Breast epithelium (tissue), 3 donors: Measurements from ENCODE around the gene H1-8.

ENCODE experiments used
- POLR2A ChIP-seq: fragments of 450-650 bp; IDR thresholded peaks from one replicate; pipeline ENCODE4 v1.6.1; 2016; ENCODE audit warnings: antibody characterized with exemption, mild to moderate bottlenecking, moderate library complexity
- TF ChIP-seq, protein P1 (sequence below), 3 donors: fragments of 450-650 bp; IDR thresholded peaks; one replicate each; pipeline ENCODE4 v1.5.1; 2016 to 2017; ENCODE audit warnings: antibody characterized with exemption in 3 of 3, mild to moderate bottlenecking in 3 of 3, moderate library complexity in 3 of 3

DNA sequence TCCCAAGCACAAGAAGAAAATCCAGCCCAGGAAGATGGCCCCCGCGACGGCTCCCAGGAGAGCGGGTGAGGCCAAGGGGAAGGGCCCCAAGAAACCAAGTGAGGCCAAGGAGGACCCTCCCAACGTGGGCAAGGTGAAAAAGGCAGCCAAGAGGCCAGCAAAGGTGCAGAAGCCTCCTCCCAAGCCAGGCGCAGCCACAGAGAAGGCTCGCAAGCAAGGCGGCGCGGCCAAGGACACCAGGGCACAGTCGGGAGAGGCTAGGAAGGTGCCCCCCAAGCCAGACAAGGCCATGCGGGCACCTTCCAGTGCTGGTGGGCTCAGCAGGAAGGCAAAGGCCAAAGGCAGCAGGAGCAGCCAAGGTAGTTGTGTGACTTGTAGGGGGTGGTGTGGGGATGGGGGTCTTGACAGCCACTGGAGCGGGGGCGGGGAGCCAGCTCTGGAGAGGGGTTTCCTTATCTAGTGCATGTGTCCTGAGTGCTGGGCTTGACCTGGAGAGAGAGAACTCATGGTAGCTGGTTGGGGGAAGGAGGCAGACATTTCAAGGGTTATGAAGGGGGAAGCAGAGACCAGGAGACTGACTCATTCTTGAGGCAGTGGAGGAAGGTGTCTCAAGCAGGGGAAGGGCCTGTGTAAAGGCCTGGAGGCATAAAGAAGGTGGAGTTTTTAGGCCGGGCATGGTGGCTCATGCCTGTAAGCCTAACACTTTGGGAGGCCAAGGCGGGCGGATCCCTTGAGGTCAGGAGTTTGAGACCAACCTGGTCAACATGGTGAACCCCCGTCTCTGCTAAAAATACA, 6.2 kb downstream of the H1-8 start:
- TF ChIP-seq POLR2A, result no peak
- TF ChIP-seq, protein P1, sequence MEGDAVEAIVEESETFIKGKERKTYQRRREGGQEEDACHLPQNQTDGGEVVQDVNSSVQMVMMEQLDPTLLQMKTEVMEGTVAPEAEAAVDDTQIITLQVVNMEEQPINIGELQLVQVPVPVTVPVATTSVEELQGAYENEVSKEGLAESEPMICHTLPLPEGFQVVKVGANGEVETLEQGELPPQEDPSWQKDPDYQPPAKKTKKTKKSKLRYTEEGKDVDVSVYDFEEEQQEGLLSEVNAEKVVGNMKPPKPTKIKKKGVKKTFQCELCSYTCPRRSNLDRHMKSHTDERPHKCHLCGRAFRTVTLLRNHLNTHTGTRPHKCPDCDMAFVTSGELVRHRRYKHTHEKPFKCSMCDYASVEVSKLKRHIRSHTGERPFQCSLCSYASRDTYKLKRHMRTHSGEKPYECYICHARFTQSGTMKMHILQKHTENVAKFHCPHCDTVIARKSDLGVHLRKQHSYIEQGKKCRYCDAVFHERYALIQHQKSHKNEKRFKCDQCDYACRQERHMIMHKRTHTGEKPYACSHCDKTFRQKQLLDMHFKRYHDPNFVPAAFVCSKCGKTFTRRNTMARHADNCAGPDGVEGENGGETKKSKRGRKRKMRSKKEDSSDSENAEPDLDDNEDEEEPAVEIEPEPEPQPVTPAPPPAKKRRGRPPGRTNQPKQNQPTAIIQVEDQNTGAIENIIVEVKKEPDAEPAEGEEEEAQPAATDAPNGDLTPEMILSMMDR (IDR thresholded peaks at IDR 0.05), result no peak
